ENCODE data around the gene VASP. TPM values are rescaled to one million over a fixed set of nuclear protein-coding genes. Genes with fewer than 3 reads are reported as not detected.

VASP gene
- polyA plus RNA-seq, 1 donor from 2014 or later: 6.1 TPM

GRCh38 chr19:45560038-45560437 is 52.8 kb downstream of the VASP start:
- Histone ChIP-seq H3K27me3 (ENCODE audit: insufficient read depth, low read depth, low read length) (no peaks in the 10 kb centered on the region), H3F3A (ENCODE audit: insufficient read depth, low read length, poor library complexity, severe bottlenecking) (no peaks in the 10 kb centered on the region), H3K4me3 (ENCODE audit: low read length) (no peak overlapping the region), H3K9me2 (ENCODE audit: insufficient read depth, low read length) (no peaks in the 10 kb centered on the region), H2AFZ (ENCODE audit: low read depth, low read length) (no peak overlapping the region), H3K36me3 (ENCODE audit: insufficient read depth, low read length) (no peaks in the 10 kb centered on the region), H3K27ac (ENCODE audit: low read length) (no peak overlapping the region), H3K4me2 (ENCODE audit: low read length) (no peak overlapping the region), H3K79me2 (replicated peaks; ENCODE audit: insufficient read depth, low read length) (no peaks in the 10 kb centered on the region), H3K9me3 (ENCODE audit: low read length) (no peaks in the 10 kb centered on the region), H4K20me1 (ENCODE audit: insufficient read depth) (no peaks in the 10 kb centered on the region), H3K9ac (ENCODE audit: low read length) (no peak overlapping the region)
- TF ChIP-seq CTCF (IDR thresholded peaks at IDR 0.05; ENCODE audit: poor library complexity, severe bottlenecking): no peak
- no peak for TF ChIP-seq SMC3 (conservative IDR thresholded peaks at IDR 0.05; ENCODE audit: poor library complexity)
- TF ChIP-seq EP300 (conservative IDR thresholded peaks at IDR 0.05; ENCODE audit: poor library complexity, severe bottlenecking): no peak

- Histone ChIP-seq H4K20me1 (ENCODE audit: insufficient read depth) (no peaks in the 10 kb centered on the region), H2AFZ (ENCODE audit: low read depth, low read length) (no peak overlapping the region), H3K27ac (ENCODE audit: low read length) (no peak overlapping the region), H3K4me2 (ENCODE audit: low read length) (no peak overlapping the region), H3K27me3 (ENCODE audit: insufficient read depth, low read depth, low read length) (no peaks in the 10 kb centered on the region), H3K9me3 (ENCODE audit: low read length) (no peaks in the 10 kb centered on the region), H3K36me3 (ENCODE audit: insufficient read depth, low read length) (no peaks in the 10 kb centered on the region), H3K4me3 (ENCODE audit: low read length) (no peak overlapping the region), H3K9me2 (ENCODE audit: insufficient read depth, low read length) (no peaks in the 10 kb centered on the region), H3F3A (ENCODE audit: insufficient read depth, low read length, poor library complexity, severe bottlenecking) (no peaks in the 10 kb centered on the region), H3K79me2 (replicated peaks; ENCODE audit: insufficient read depth, low read length) (no peaks in the 10 kb centered on the region), H3K9ac (ENCODE audit: low read length) (no peak overlapping the region)
- no peak for TF ChIP-seq EZH2 (IDR thresholded peaks at IDR 0.05; ENCODE audit: borderline replicate concordance, insufficient read depth, low read length, poor library complexity, severe bottlenecking)
- no peak for TF ChIP-seq EP300 (conservative IDR thresholded peaks at IDR 0.05; ENCODE audit: poor library complexity, severe bottlenecking)
- no peak for TF ChIP-seq REST (IDR thresholded peaks at IDR 0.05; ENCODE audit: borderline replicate concordance)
These were observed 53.4 kb downstream of the VASP start for GRCh38 chr19:45560686-45561085.

- Histone ChIP-seq H3K27ac (ENCODE audit: low read length) (no peak overlapping the region), H3K4me2 (ENCODE audit: low read length) (no peak overlapping the region)
These were observed 57.0 kb downstream of the VASP start for GRCh38 chr19:45564131-45564780.

More at GRCh38 chr19:45564131-45564780, 57.0 kb downstream of the VASP start:
- Histone ChIP-seq H3K36me3 (ENCODE audit: insufficient read depth, low read length) (no peaks in the 10 kb centered on the region), H3F3A (ENCODE audit: insufficient read depth, low read length, poor library complexity, severe bottlenecking) (no peaks in the 10 kb centered on the region), H2AFZ (ENCODE audit: low read depth, low read length) (no peak overlapping the region), H3K79me2 (replicated peaks; ENCODE audit: insufficient read depth, low read length) (no peaks in the 10 kb centered on the region), H3K4me3 (ENCODE audit: low read length) (no peak overlapping the region), H4K20me1 (ENCODE audit: insufficient read depth) (no peaks in the 10 kb centered on the region), H3K9me3 (ENCODE audit: low read length) (no peaks in the 10 kb centered on the region), H3K9ac (ENCODE audit: low read length) (no peak overlapping the region), H3K9me2 (ENCODE audit: insufficient read depth, low read length) (no peaks in the 10 kb centered on the region), H3K27me3 (ENCODE audit: insufficient read depth, low read depth, low read length) (no peaks in the 10 kb centered on the region)
- TF ChIP-seq SMC3 (conservative IDR thresholded peaks at IDR 0.05; ENCODE audit: poor library complexity) (no peak), RAD21 (conservative IDR thresholded peaks at IDR 0.05) (no peak), CTCF (IDR thresholded peaks at IDR 0.05; ENCODE audit: poor library complexity, severe bottlenecking) (no peak), EP300 (conservative IDR thresholded peaks at IDR 0.05; ENCODE audit: poor library complexity, severe bottlenecking) (no peak), TAF1 (IDR thresholded peaks at IDR 0.05; ENCODE audit: low read depth) (no peak), POLR2AphosphoS5 (IDR thresholded peaks at IDR 0.05) (no peak)
